ENCODE measurements around the gene SLFN14. TPM values are rescaled to one million over a fixed set of nuclear protein-coding genes. Genes with fewer than 3 reads are reported as not detected.
"Not testable (repeated sequence)": the region's sequence is repeated elsewhere in the genome, so short reads cannot be mapped to it uniquely, and the experiment has no call there.

The SLFN14 gene
- total RNA-seq, 2 experiments from 2014 or later = not detected

- no peaks in the 10 kb centered on the region for H3K27me3 Mint-ChIP-seq
- peak overlapping the region; percentile 98 for H3K27ac Mint-ChIP-seq
- peak; percentile 8 for ATAC-seq
- H3K36me3 Mint-ChIP-seq (ENCODE audit: low read depth) = peaks cover 10% of the 10 kb centered on the region
- ChIA-PET CTCF (interaction anchor here (1.1 to 1.5 kb wide), 5 partner anchors 8 to 222 kb away, joined by 3 to 5 read pairs (median 4); partner anchors contain the start of genes PEX12 and SLFN12L), POLR2A (interaction anchor here (1.4 kb wide), 1 partner anchor 8 kb away, joined by 10 read pairs; the partner anchor contains the start of gene PEX12)
- peak overlapping the region; percentile 98 for H3K4me3 Mint-ChIP-seq
- intact Hi-C loops (cut with DNase I, micrococcal nuclease) = loop anchor here (1.0 to 5.0 kb wide), 16 partner anchors 8 to 958 kb away; partner anchors contain the start of genes PEX12 (in 2 of the 2), CCT6B (in 1 of the 2), GGNBP2 (in 1 of the 2) and LIG3 (in 1 of the 2)
- no peaks in the 10 kb centered on the region for H3K9me3 Mint-ChIP-seq (ENCODE audit: low read depth)
- H3K4me1 Mint-ChIP-seq = peaks cover 25% of the 10 kb centered on the region
- DNase-seq = no peak
These were observed 26.0 kb upstream of the SLFN14 start for GRCh38 chr17:35586569-35587073.

- no peak for ATAC-seq
- ChIA-PET POLR2A (no interaction called here), CTCF (no interaction called here)
- Mint-ChIP-seq H3K4me1 (peaks cover 20% of the 10 kb centered on the region), H3K4me3 (no peak overlapping the region), H3K27ac (no peak overlapping the region), H3K9me3 (ENCODE audit: low read depth) (no peaks in the 10 kb centered on the region), H3K36me3 (ENCODE audit: low read depth) (peaks cover 6% of the 10 kb centered on the region), H3K27me3 (no peaks in the 10 kb centered on the region)
- intact Hi-C loops (cut with DNase I, micrococcal nuclease) = no loop called here
- DNase-seq = no peak
These were observed 23.4 kb upstream of the SLFN14 start for GRCh38 chr17:35584061-35584460.

GRCh38 chr17:35578929-35579432, 18.4 kb upstream of the SLFN14 start:
- ChIA-PET POLR2A (interaction anchor here (0.9 to 1.8 kb wide), 6 partner anchors 8 to 205 kb away, joined by 3 to 10 read pairs (median 6); partner anchors contain the start of genes AP2B1 and SLFN11), CTCF (interaction anchor here (0.5 to 1.8 kb wide), 12 partner anchors 8 to 365 kb away, joined by 3 to 9 read pairs (median 4); partner anchors contain the start of genes AP2B1 and SLFN12L)
- Mint-ChIP-seq H3K9me3 (ENCODE audit: low read depth) (no peaks in the 10 kb centered on the region), H3K4me3 (peak overlapping the region; percentile 96), H3K4me1 (peaks cover 23% of the 10 kb centered on the region), H3K27me3 (no peaks in the 10 kb centered on the region), H3K36me3 (ENCODE audit: low read depth) (peaks cover 7% of the 10 kb centered on the region), H3K27ac (peak overlapping the region; percentile 98)
- DNase-seq (no peak), ATAC-seq (peak; percentile 68)
- intact Hi-C loops (cut with DNase I, micrococcal nuclease) = loop anchor here (1.0 to 5.0 kb wide), 8 partner anchors 8 to 492 kb away; partner anchors contain the start of genes AP2B1 (in 2 of the 2), NLE1 (in 1 of the 2), SLFN5 (in 1 of the 2) and TAF15 (in 1 of the 2)

GRCh38 chr17:35578197-35578928, 17.7 kb upstream of the SLFN14 start, which contains the start of gene PEX12:
Gene PEX12, minus strand, starts transcription at chr17:35578571. Its CDS starts 550 bp downstream, at chr17:35578021.
- no peaks in the 10 kb centered on the region for H3K9me3 Mint-ChIP-seq (ENCODE audit: low read depth)
- H3K4me1 Mint-ChIP-seq = peaks cover 23% of the 10 kb centered on the region
- peak; percentile 92 for DNase-seq
- peak within 1 kb of the TSS; percentile 96 for H3K4me3 Mint-ChIP-seq
- ATAC-seq = peak; percentile 93
- POLR2A ChIA-PET = interaction anchor here (0.5 to 1.8 kb wide), 7 partner anchors 8 to 205 kb away, joined by 3 to 10 read pairs (median 3); partner anchors contain the start of genes AP2B1 and SLFN11
- CTCF ChIA-PET = interaction anchor here (0.7 to 1.8 kb wide), 12 partner anchors 8 to 266 kb away, joined by 3 to 9 read pairs (median 4); partner anchors contain the start of genes AP2B1 and SLFN12L
- no peaks in the 10 kb centered on the region for H3K27me3 Mint-ChIP-seq
- intact Hi-C loops (cut with DNase I, micrococcal nuclease) = loop anchor here (1.0 to 5.0 kb wide), 8 partner anchors 9 to 491 kb away; partner anchors contain the start of genes AP2B1 (in 2 of the 2), NLE1 (in 1 of the 2), SLFN5 (in 1 of the 2) and TAF15 (in 1 of the 2)
- peaks cover 8% of the 10 kb centered on the region for H3K36me3 Mint-ChIP-seq (ENCODE audit: low read depth)
- H3K27ac Mint-ChIP-seq = peak within 1 kb of the TSS; percentile 98

GRCh38 chr17:35577830-35578196, 17.2 kb upstream of the SLFN14 start:
- no peaks in the 10 kb centered on the region for H3K9me3 Mint-ChIP-seq (ENCODE audit: low read depth)
- H3K36me3 Mint-ChIP-seq (ENCODE audit: low read depth) = peaks cover 8% of the 10 kb centered on the region
- ChIA-PET CTCF (interaction anchor here (1.2 to 1.8 kb wide), 7 partner anchors 9 to 265 kb away, joined by 3 to 6 read pairs (median 4); partner anchors contain the start of gene AP2B1), POLR2A (interaction anchor here (0.6 to 1.8 kb wide), 6 partner anchors 9 to 41 kb away, joined by 3 to 10 read pairs (median 6); partner anchors contain the start of gene AP2B1)
- ATAC-seq (no peak), DNase-seq (no peak)
- peaks cover 23% of the 10 kb centered on the region for H3K4me1 Mint-ChIP-seq
- peak overlapping the region; percentile 98 for H3K27ac Mint-ChIP-seq
- H3K27me3 Mint-ChIP-seq = no peaks in the 10 kb centered on the region
- peak overlapping the region; percentile 96 for H3K4me3 Mint-ChIP-seq
- intact Hi-C loops (cut with DNase I, micrococcal nuclease) = loop anchor here (1.0 to 5.0 kb wide), 8 partner anchors 9 to 491 kb away; partner anchors contain the start of genes AP2B1 (in 2 of the 2), NLE1 (in 1 of the 2), SLFN5 (in 1 of the 2) and TAF15 (in 1 of the 2)

- Mint-ChIP-seq H3K9me3 (ENCODE audit: low read depth) (no peaks in the 10 kb centered on the region), H3K4me3 (no peak overlapping the region), H3K4me1 (peaks cover 27% of the 10 kb centered on the region), H3K27me3 (no peaks in the 10 kb centered on the region), H3K27ac (peak overlapping the region; percentile 29), H3K36me3 (ENCODE audit: low read depth) (peaks cover 17% of the 10 kb centered on the region)
- CTCF ChIA-PET = interaction anchor here (0.7 to 1.5 kb wide), 2 partner anchors 22 to 334 kb away, joined by 3 to 5 read pairs; no protein-coding TSS in a partner anchor
- POLR2A ChIA-PET = interaction anchor here (0.7 kb wide), 1 partner anchor 913 kb away, joined by 6 read pairs; no protein-coding TSS in a partner anchor
- intact Hi-C loops (cut with DNase I, micrococcal nuclease) = loop anchor here (5.0 kb wide), 2 partner anchors 333 to 488 kb away; partner anchors contain the start of gene SLFN5 (in 1 of the 2)
- no peak for ATAC-seq
- no peak for DNase-seq
These were observed 15.1 kb upstream of the SLFN14 start for GRCh38 chr17:35575759-35576158.

GRCh38 chr17:35569405-35569804, 8.8 kb upstream of the SLFN14 start:
- Mint-ChIP-seq H3K36me3 (ENCODE audit: low read depth) (peaks cover 21% of the 10 kb centered on the region), H3K4me3 (peak overlapping the region; percentile 95), H3K27ac (peak overlapping the region; percentile 23), H3K27me3 (no peaks in the 10 kb centered on the region), H3K9me3 (ENCODE audit: low read depth) (no peaks in the 10 kb centered on the region), H3K4me1 (peaks cover 25% of the 10 kb centered on the region)
- CTCF ChIA-PET = interaction anchor here (0.8 to 2.2 kb wide), 3 partner anchors 10 to 217 kb away, joined by 3 to 6 read pairs (median 3); no protein-coding TSS in a partner anchor
- ATAC-seq = no peak
- no peak for DNase-seq
- POLR2A ChIA-PET = interaction anchor here (0.7 to 2.2 kb wide), 2 partner anchors 9 to 116 kb away, joined by 4 to 9 read pairs; partner anchors contain the start of gene PEX12
- intact Hi-C loops (cut with DNase I, micrococcal nuclease) = loop anchor here in 1 of 2 experiments (5.0 kb wide), 1 partner anchor 607 kb away; the partner anchor contains the start of genes CCT6B and ZNF830

GRCh38 chr17:35568561-35568960, 7.9 kb upstream of the SLFN14 start:
- H3K27ac Mint-ChIP-seq = peak overlapping the region; percentile 86
- peak overlapping the region; percentile 95 for H3K4me3 Mint-ChIP-seq
- peaks cover 25% of the 10 kb centered on the region for H3K4me1 Mint-ChIP-seq
- peak; percentile 58 for ATAC-seq
- intact Hi-C loops (cut with DNase I, micrococcal nuclease) = loop anchor here (1.0 to 5.0 kb wide), 4 partner anchors 10 to 606 kb away; partner anchors contain the start of genes AP2B1 (in 2 of the 2), PEX12 (in 2 of the 2), CCT6B (in 1 of the 2) and ZNF830 (in 1 of the 2)
- no peaks in the 10 kb centered on the region for H3K27me3 Mint-ChIP-seq
- POLR2A ChIA-PET = interaction anchor here (0.7 to 2.2 kb wide), 2 partner anchors 10 to 115 kb away, joined by 4 to 9 read pairs; partner anchors contain the start of gene PEX12
- peak; percentile 75 for DNase-seq
- CTCF ChIA-PET = interaction anchor here (0.6 to 2.2 kb wide), 5 partner anchors 9 to 241 kb away, joined by 3 to 6 read pairs (median 4); no protein-coding TSS in a partner anchor
- no peaks in the 10 kb centered on the region for H3K9me3 Mint-ChIP-seq (ENCODE audit: low read depth)
- peaks cover 20% of the 10 kb centered on the region for H3K36me3 Mint-ChIP-seq (ENCODE audit: low read depth)

GRCh38 chr17:35566968-35567367, 6.3 kb upstream of the SLFN14 start:
- POLR2A ChIA-PET = no interaction called here
- H3K27ac Mint-ChIP-seq = peak overlapping the region; percentile 62

GRCh38 chr17:35563181-35563580, 2.6 kb upstream of the SLFN14 start:
- H3K9me3 Mint-ChIP-seq (ENCODE audit: low read depth); H3K36me3 Mint-ChIP-seq (ENCODE audit: low read depth); DNase-seq; ATAC-seq; H3K27me3 Mint-ChIP-seq; H3K27ac Mint-ChIP-seq; intact Hi-C loops (cut with DNase I, micrococcal nuclease); H3K4me3 Mint-ChIP-seq: not testable (repeated sequence)
- CTCF ChIA-PET = interaction anchor here (0.7 kb wide), 1 partner anchor 395 kb away, joined by 3 read pairs; no protein-coding TSS in a partner anchor
- POLR2A ChIA-PET = interaction anchor here (0.6 kb wide), 1 partner anchor 170 kb away, joined by 7 read pairs; no protein-coding TSS in a partner anchor
- H3K4me1 Mint-ChIP-seq = peaks cover 10% of the 10 kb centered on the region

More at GRCh38 chr17:35566968-35567367, 6.3 kb upstream of the SLFN14 start:
- no peak for DNase-seq
- H3K36me3 Mint-ChIP-seq (ENCODE audit: low read depth) = peaks cover 16% of the 10 kb centered on the region
- H3K27me3 Mint-ChIP-seq = no peaks in the 10 kb centered on the region
- ATAC-seq = no peak
- no peaks in the 10 kb centered on the region for H3K9me3 Mint-ChIP-seq (ENCODE audit: low read depth)
- intact Hi-C loops (cut with DNase I, micrococcal nuclease) = loop anchor here in 1 of 2 experiments (5.0 kb wide), 1 partner anchor 605 kb away; the partner anchor contains the start of genes CCT6B and ZNF830
- peak overlapping the region; percentile 95 for H3K4me3 Mint-ChIP-seq
- CTCF ChIA-PET = interaction anchor here (0.6 to 1.6 kb wide), 4 partner anchors 9 to 626 kb away, joined by 3 to 5 read pairs (median 4); no protein-coding TSS in a partner anchor
- peaks cover 25% of the 10 kb centered on the region for H3K4me1 Mint-ChIP-seq
